ENCODE results near the gene ELFN2. TPM values are rescaled to one million over a fixed set of nuclear protein-coding genes. Genes with fewer than 3 reads are reported as not detected.
A peak's percentile ranks its signal among the peaks of the same experiment; 100 is the strongest.

ELFN2 gene
- total RNA-seq, 1 experiment from 2014 or later: 4.0 TPM

DNA sequence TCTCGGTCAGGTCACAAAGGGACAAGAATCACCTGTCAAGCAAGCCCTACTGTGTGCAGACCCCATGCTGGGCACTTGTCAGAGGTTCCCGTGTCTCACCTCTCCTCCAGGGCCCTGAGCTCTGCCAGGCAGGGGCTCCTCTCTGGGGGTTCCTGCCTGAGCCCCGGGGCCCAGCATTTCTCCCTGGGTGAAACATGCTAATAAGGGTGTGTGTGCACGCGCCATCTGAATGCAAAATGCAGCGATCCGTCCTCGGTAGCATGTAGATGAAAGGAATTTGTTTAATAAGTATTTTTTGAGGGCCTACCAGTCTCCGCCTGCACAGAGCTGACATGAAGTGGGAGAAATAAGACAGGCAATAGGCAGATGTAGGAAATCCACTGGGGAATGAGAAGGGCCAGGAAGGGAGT, 5.8 kb downstream of the ELFN2 start:
- BruUV-seq (replicated peaks): no TSS peak
- POLR2A ChIA-PET: no interaction called here
- no peaks in the 10 kb centered on the region for H3K36me3 Mint-ChIP-seq (ENCODE audit: insufficient read depth, unreplicated experiment)
- Histone ChIP-seq H3K36me3 (ENCODE audit: control insufficient read depth, insufficient read depth, low read length) (no peaks in the 10 kb centered on the region), H3K9me3 (no peaks in the 10 kb centered on the region), H3K27me3 (replicated peaks; ENCODE audit: control insufficient read depth, insufficient read depth, low read length) (no peaks in the 10 kb centered on the region), H3K4me3 (ENCODE audit: low read depth, low read length) (no peak overlapping the region), H3K4me1 (no peaks in the 10 kb centered on the region)
- intact Hi-C loops (cut with micrococcal nuclease; ENCODE audit: unreplicated experiment): no loop called here
- TF ChIP-seq CTCF (IDR thresholded peaks at IDR 0.05; ENCODE audit: insufficient read depth in 1 of 2, low read depth in 1 of 2, low read length in 1 of 2, severe bottlenecking in 1 of 2, unreplicated experiment in 1 of 2): no peak
- H3K4me1 Mint-ChIP-seq (ENCODE audit: low read depth, unreplicated experiment): no peaks in the 10 kb centered on the region
- H3K9me3 Mint-ChIP-seq (ENCODE audit: unreplicated experiment): no peaks in the 10 kb centered on the region
- no peak overlapping the region for H3K27ac Mint-ChIP-seq (ENCODE audit: unreplicated experiment)
- CTCF ChIA-PET: no interaction called here
- H3K4me3 Mint-ChIP-seq (ENCODE audit: unreplicated experiment): no peak overlapping the region
- no peak for DNase-seq
- no peaks in the 10 kb centered on the region for H3K27me3 Mint-ChIP-seq (ENCODE audit: insufficient read depth, unreplicated experiment)

DNA sequence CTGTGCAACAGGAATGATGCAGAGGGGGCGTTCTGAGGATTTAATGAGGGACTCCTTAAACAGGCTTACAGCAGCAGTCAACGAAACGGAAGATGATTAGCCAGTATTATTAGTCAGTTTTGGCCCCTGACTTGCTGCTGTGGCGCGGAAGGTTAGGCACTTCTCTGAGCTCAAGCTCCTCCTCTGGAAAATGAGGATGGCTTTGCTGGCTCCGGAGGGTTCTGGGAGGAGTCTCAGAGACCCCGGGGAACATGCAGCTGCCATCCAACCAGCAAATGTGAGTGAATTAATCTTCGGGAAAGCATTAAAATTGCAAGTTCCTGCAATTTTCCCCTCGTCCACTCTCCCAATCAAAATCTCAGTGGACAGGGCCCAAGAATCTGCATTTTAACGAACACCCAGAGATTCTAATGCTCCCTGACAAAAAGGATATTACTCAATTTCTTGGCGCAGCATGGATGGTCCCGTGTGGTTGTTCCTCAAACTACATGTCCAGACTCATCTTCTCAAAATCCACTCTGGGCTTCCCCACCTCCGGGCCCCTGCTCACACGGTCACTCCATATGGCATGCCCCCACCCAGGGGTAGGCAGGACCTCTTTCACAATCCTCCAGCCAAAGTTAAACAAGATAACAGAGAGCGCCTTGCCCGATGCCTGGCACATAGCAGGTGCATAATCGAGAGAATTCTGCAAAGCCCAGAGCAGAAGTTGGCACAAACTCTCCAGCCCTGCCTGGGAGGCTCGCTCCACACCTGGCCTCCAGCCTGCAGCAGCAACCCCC, 6.4 kb downstream of the ELFN2 start:
- no peaks in the 10 kb centered on the region for H3K9me3 ChIP-seq
- Mint-ChIP-seq H3K36me3 (ENCODE audit: insufficient read depth, unreplicated experiment) (no peaks in the 10 kb centered on the region), H3K27me3 (ENCODE audit: insufficient read depth, unreplicated experiment) (no peaks in the 10 kb centered on the region), H3K4me1 (ENCODE audit: low read depth, unreplicated experiment) (no peaks in the 10 kb centered on the region), H3K4me3 (ENCODE audit: unreplicated experiment) (peak overlapping the region; percentile 82), H3K9me3 (ENCODE audit: unreplicated experiment) (no peaks in the 10 kb centered on the region), H3K27ac (ENCODE audit: unreplicated experiment) (peak overlapping the region; percentile 18)
- BruUV-seq (replicated peaks): no TSS peak
- peak overlapping the region; percentile 46 for H3K4me3 ChIP-seq (ENCODE audit: low read depth, low read length)
- no peaks in the 10 kb centered on the region for H3K4me1 ChIP-seq
- POLR2A ChIA-PET: interaction anchor here (0.6 kb wide), 1 partner anchor 175 kb away, joined by 13 read pairs; no protein-coding TSS in a partner anchor
- CTCF ChIA-PET: interaction anchor here (1.0 kb wide), 1 partner anchor 8 kb away, joined by 4 read pairs; no protein-coding TSS in a partner anchor
- no peaks in the 10 kb centered on the region for H3K36me3 ChIP-seq (ENCODE audit: control insufficient read depth, insufficient read depth, low read length)
- intact Hi-C loops (cut with micrococcal nuclease; ENCODE audit: unreplicated experiment): no loop called here
- DNase-seq: no peak
- no peak for TF ChIP-seq CTCF (IDR thresholded peaks at IDR 0.05; ENCODE audit: insufficient read depth in 1 of 2, low read depth in 1 of 2, low read length in 1 of 2, severe bottlenecking in 1 of 2, unreplicated experiment in 1 of 2)
- H3K27me3 ChIP-seq (replicated peaks; ENCODE audit: control insufficient read depth, insufficient read depth, low read length): no peaks in the 10 kb centered on the region

GRCh38 chr22:37419969-37420685, 7.2 kb downstream of the ELFN2 start:
- Mint-ChIP-seq H3K27ac (ENCODE audit: unreplicated experiment) (peak overlapping the region; percentile 18), H3K36me3 (ENCODE audit: insufficient read depth, unreplicated experiment) (no peaks in the 10 kb centered on the region), H3K4me1 (ENCODE audit: low read depth, unreplicated experiment) (no peaks in the 10 kb centered on the region), H3K9me3 (ENCODE audit: unreplicated experiment) (no peaks in the 10 kb centered on the region), H3K4me3 (ENCODE audit: unreplicated experiment) (peak overlapping the region; percentile 82), H3K27me3 (ENCODE audit: insufficient read depth, unreplicated experiment) (no peaks in the 10 kb centered on the region)
- BruUV-seq (replicated peaks): no TSS peak
- intact Hi-C loops (cut with micrococcal nuclease; ENCODE audit: unreplicated experiment): no loop called here
- Histone ChIP-seq H3K36me3 (ENCODE audit: control insufficient read depth, insufficient read depth, low read length) (no peaks in the 10 kb centered on the region), H3K9me3 (no peaks in the 10 kb centered on the region), H3K27me3 (replicated peaks; ENCODE audit: control insufficient read depth, insufficient read depth, low read length) (no peaks in the 10 kb centered on the region), H3K4me3 (ENCODE audit: low read depth, low read length) (peak overlapping the region; percentile 46), H3K4me1 (no peaks in the 10 kb centered on the region)
- peak; percentile 53 to 56 for DNase-seq
- ChIA-PET CTCF (interaction anchor here (1.0 kb wide), 1 partner anchor 9 kb away, joined by 4 read pairs; no protein-coding TSS in a partner anchor), POLR2A (interaction anchor here (0.6 kb wide), 1 partner anchor 175 kb away, joined by 13 read pairs; no protein-coding TSS in a partner anchor)
- no peak for TF ChIP-seq CTCF (IDR thresholded peaks at IDR 0.05; ENCODE audit: insufficient read depth in 1 of 2, low read depth in 1 of 2, low read length in 1 of 2, severe bottlenecking in 1 of 2, unreplicated experiment in 1 of 2)

All from Caco-2 (cell line).